Left lung (tissue), 10 donors: ENCODE data around the gene TMEM204. TPM values are rescaled to one million over a fixed set of nuclear protein-coding genes. Genes with fewer than 3 reads are reported as not detected.

ENCODE experiments used
- ATAC-seq: fragments of 200-7000 bp; cut with Tn5 transposase; one replicate; pipeline ENCODE4 v1.9.1; 2020; ENCODE audit warnings: moderate library complexity
- DNase-seq, 4 donors: peaks; one replicate each; pipeline ENCODE4 v3.0.0-alpha.2; 2013 to 2020
- H3K27ac ChIP-seq, 2 donors: fragments of 200-600 bp; sonication (generic) in 1 of 2; one replicate each; pipeline versions ENCODE4 v1.5.0 to v1.8.0; 2020 to 2021
- H3K27me3 ChIP-seq, 2 donors: fragments of 200-600 bp; sonication (generic) in 1 of 2; one replicate each; pipeline versions ENCODE4 v1.5.0 to v1.8.0; 2020 to 2021
- H3K36me3 ChIP-seq, 2 donors: fragments of 200-600 bp; sonication (generic) in 1 of 2; one replicate each; pipeline versions ENCODE4 v1.5.0 to v1.8.0; 2020 to 2021
- H3K4me1 ChIP-seq, 2 donors: fragments of 200-600 bp; one replicate each; pipeline ENCODE4 v1.8.0; 2021
- H3K4me3 ChIP-seq, 2 donors: fragments of 200-600 bp; sonication (generic) in 1 of 2; one replicate each; pipeline versions ENCODE4 v1.5.0 to v1.8.0; 2020 to 2021; ENCODE audit warnings: mild to moderate bottlenecking in 1 of 2
- H3K9me3 ChIP-seq, 2 donors: fragments of 200-600 bp; sonication (generic) in 1 of 2; one replicate each; pipeline versions ENCODE4 v1.5.0 to v1.8.0; 2020 to 2021
- intact Hi-C, 2 donors: fragments of 100-400 bp; cut with DNase I; formaldehyde crosslinking; loops; one replicate each; pipeline versions ENCODE4 v1.11.2 to v1.14.2; 2022
- polyA plus RNA-seq, 6 donors: library from polyadenylated mRNA; unstranded; fragments of 120-200 nt; gene quantifications; one replicate each; pipeline ENCODE4 v1.2.1, GENCODE V29; 2013; ENCODE audit not compliant: insufficient read length in 6 of 6
- total RNA-seq, 2 donors: library from RNA; stranded (reverse); fragmentation: NEBNext Ultra II Directional; extraction: Animal tissue kit (Norgen Biotek cat#: 25700); gene quantifications; one replicate each; pipeline ENCODE4 v1.2.1, GENCODE V29; 2021
- TF ChIP-seq, protein P1 (sequence below), 2 donors: fragments of 200-600 bp; sonication (generic) in 1 of 2; IDR thresholded peaks; one replicate each; pipeline versions ENCODE4 v1.5.0 to v1.8.0; 2021; ENCODE audit warnings: antibody characterized with exemption in 2 of 2
- donor health status: DM: no; HTN: yes; CAD: no.
- donor health status: DM: no; HTN: no; CAD: no.

The TMEM204 gene
- total and polyA plus RNA-seq, 8 donors: 15.4 to 28.7 (median 19.8) TPM

DNA sequence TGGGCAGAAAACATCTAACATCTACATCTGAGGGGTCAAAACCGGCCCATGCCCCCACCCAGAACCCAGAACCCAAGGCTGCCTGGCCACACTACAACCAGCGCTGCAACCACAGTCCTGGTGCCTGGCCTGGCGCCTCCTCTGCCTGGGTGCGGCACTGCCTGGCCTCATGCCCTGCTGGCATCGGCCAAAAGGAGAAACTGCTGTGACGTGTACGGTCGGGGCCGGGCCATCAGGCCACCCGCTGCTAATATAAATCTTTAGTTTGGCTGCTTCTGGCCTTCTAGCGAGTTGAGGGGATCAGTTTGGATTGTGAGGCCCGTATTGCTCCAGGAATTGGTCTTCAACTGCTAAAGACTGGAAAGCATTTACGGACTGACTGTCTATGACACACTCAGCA, 22.8 kb downstream of the TMEM204 start:
- Histone ChIP-seq H3K9me3 (no peaks in the 10 kb centered on the region), H3K4me3 (no peak overlapping the region), H3K27me3 (no peaks in the 10 kb centered on the region), H3K4me1 (peaks cover 0 to 7% of the 10 kb centered on the region in 2 donors), H3K36me3 (peaks cover 0 to 79% of the 10 kb centered on the region in 2 donors), H3K27ac (no peak overlapping the region)
- no peak for ATAC-seq
- TF ChIP-seq, protein P1, sequence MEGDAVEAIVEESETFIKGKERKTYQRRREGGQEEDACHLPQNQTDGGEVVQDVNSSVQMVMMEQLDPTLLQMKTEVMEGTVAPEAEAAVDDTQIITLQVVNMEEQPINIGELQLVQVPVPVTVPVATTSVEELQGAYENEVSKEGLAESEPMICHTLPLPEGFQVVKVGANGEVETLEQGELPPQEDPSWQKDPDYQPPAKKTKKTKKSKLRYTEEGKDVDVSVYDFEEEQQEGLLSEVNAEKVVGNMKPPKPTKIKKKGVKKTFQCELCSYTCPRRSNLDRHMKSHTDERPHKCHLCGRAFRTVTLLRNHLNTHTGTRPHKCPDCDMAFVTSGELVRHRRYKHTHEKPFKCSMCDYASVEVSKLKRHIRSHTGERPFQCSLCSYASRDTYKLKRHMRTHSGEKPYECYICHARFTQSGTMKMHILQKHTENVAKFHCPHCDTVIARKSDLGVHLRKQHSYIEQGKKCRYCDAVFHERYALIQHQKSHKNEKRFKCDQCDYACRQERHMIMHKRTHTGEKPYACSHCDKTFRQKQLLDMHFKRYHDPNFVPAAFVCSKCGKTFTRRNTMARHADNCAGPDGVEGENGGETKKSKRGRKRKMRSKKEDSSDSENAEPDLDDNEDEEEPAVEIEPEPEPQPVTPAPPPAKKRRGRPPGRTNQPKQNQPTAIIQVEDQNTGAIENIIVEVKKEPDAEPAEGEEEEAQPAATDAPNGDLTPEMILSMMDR (IDR thresholded peaks at IDR 0.05): no peak
- peak in 1 of 4 donors; percentile 74 for DNase-seq
- intact Hi-C loops: no loop called here

DNA sequence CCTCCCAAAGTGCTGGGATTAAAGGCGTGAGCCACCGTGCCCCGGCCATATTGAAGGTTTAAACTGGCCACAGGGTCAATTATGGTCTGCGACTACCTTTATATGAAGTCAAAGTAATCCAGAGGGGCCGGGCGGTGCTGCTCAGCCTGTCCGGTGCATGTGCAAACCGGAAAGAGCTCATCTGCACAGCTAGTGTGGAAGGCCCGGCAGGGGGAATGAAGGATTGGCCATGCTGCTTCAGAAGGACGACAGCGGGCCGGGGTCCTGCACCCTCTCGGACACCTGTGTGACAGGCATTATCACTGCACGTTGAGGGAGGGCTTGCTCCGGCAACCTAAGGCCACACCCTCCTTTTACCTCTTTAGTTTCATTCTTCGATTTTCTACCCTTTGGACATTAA, 23.6 kb downstream of the TMEM204 start:
- peaks cover 0 to 79% of the 10 kb centered on the region in 2 donors for H3K36me3 ChIP-seq
- H3K27ac ChIP-seq: no peak overlapping the region
- TF ChIP-seq, protein P1 (IDR thresholded peaks at IDR 0.05): no peak
- no peaks in the 10 kb centered on the region for H3K9me3 ChIP-seq
- intact Hi-C loops: no loop called here
- ATAC-seq: no peak
- H3K27me3 ChIP-seq: no peaks in the 10 kb centered on the region
- no peaks in the 10 kb centered on the region for H3K4me1 ChIP-seq
- no peak for DNase-seq
- no peak overlapping the region for H3K4me3 ChIP-seq

DNA sequence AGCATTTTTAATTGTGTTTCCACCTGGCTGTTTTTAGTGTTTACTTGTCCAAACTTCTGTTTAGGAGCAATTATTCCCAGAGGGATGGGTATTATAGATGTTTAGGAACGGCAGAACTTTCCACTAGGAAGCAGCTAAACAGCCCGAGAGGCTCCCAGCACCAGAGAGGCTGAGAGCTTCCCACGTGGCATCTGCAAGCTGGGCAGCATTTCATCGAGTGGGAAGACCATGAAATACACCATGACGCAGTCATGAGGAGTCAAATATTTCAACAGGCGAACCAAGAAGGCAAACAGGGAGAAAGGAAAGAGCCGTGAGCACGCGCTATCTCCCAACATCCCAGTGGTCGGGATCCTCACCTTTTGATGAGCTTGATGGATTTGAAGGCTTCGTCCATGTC, 24.1 kb downstream of the TMEM204 start:
- Histone ChIP-seq H3K27ac (no peak overlapping the region), H3K4me3 (no peak overlapping the region), H3K4me1 (no peaks in the 10 kb centered on the region), H3K27me3 (no peaks in the 10 kb centered on the region), H3K9me3 (no peaks in the 10 kb centered on the region), H3K36me3 (peaks cover 0 to 81% of the 10 kb centered on the region in 2 donors)
- ATAC-seq (no peak), DNase-seq (no peak)
- TF ChIP-seq, protein P1 (IDR thresholded peaks at IDR 0.05): no peak
- intact Hi-C loops: no loop called here

DNA sequence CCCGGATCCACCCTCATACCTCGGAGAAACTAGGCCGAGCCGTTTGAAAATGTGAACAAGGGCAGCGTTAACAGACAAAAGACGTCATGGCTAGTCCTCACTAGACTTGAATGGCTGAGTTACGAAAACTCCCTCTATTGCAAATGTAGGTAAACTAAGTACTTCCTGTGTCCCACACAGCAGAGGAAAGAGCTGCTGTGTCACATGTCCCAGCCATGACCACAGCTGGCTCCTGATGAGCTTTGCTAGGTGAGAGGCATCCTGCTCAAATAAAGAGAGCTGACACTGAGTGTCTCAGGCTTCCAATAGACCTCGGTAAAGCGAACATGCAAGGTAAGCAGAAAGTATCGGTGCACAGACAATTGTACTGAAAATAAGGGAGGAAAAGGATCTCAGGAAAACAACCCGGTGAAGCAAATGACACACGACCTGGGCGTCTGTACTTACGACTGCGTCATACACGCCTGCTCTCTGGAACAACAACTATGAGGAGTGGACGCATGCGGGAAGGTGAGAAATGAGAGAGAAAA, 26.0 kb downstream of the TMEM204 start:
- Histone ChIP-seq H3K36me3 (peaks cover 0 to 75% of the 10 kb centered on the region in 2 donors), H3K9me3 (no peaks in the 10 kb centered on the region), H3K4me3 (no peak overlapping the region), H3K27ac (no peak overlapping the region), H3K27me3 (no peaks in the 10 kb centered on the region), H3K4me1 (no peaks in the 10 kb centered on the region)
- DNase-seq (no peak), ATAC-seq (peak; percentile 18)
- intact Hi-C loops: no loop called here
- TF ChIP-seq, protein P1 (IDR thresholded peaks at IDR 0.05): no peak

DNA sequence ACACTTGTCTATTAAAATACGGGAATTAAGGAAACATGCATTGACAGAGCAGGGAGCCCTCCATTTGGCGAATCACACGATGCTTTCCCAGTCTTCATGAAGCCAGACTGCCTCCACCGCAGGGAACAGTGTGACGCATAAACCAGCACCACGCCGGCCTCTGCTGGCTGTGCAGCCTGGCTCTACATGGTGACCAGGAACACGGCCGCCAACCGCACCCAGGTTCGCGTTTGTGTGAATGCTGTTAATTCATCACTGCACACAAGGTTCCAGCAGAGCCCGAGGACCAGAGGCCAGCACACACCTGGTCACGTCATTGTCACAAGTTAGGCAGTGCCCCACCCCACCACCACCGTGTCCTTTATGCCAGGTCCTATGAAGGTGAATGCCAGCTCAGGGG, 26.7 kb downstream of the TMEM204 start:
- no peaks in the 10 kb centered on the region for H3K9me3 ChIP-seq
- DNase-seq (peak in 1 of 4 donors; percentile 78), ATAC-seq (no peak)
- TF ChIP-seq, protein P1 (IDR thresholded peaks at IDR 0.05): no peak
- H3K36me3 ChIP-seq: peaks cover 0 to 69% of the 10 kb centered on the region in 2 donors
- intact Hi-C loops: no loop called here
- H3K27me3 ChIP-seq: no peaks in the 10 kb centered on the region
- H3K4me1 ChIP-seq: no peaks in the 10 kb centered on the region
- H3K27ac ChIP-seq: peak overlapping the region in 1 of 2 donors; percentile 26
- H3K4me3 ChIP-seq: no peak overlapping the region
